ENCODE measurements around the gene NDST1.

The NDST1 gene

DNA sequence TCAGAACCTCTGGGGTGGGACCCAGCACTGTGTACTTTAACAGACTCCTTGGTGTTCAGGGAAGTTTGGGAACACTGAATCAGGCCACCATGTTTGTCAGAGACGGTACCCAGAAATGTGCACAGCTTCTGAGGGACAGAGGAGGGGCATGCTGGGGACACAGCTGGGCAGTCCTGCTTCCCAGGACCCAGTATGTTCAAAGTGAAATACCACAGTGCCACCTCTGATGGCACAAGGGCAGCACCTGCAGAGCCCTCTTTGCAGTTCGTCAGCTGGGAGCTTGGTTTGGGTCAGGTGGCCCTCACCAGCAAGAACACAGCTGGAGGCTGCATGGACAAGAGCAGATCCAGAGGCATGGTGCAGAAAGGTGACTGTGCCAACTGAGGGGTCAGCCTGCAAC is 51.2 kb downstream of the NDST1 start:
- DNase-seq (ENCODE audit: low read depth): no peak
- H3K4me3 ChIP-seq (ENCODE audit: low read length): no peak overlapping the region
- TF ChIP-seq CTCF (conservative IDR thresholded peaks at IDR 0.05; ENCODE audit: low read length): no peak

DNA sequence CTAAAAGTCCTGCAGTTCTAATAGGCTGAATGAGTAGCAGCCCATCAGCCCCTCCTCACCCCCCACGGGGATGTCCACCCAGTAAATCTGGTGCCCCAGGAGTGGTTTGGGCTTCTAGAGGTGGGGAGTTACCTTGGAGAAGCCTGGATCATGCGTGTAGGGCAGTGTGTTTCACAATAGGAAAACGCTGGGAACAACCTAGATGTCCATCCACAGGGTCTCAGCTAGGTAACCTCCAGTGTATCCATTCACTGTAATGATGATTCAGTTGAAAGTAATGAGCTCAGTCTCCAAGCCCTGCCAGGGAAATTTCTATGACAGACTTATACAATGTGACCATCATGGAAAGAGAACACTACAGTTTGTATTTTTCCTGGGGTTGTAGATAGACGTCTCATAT is 51.8 kb downstream of the NDST1 start:
- TF ChIP-seq CTCF (conservative IDR thresholded peaks at IDR 0.05; ENCODE audit: low read length): no peak

DNA sequence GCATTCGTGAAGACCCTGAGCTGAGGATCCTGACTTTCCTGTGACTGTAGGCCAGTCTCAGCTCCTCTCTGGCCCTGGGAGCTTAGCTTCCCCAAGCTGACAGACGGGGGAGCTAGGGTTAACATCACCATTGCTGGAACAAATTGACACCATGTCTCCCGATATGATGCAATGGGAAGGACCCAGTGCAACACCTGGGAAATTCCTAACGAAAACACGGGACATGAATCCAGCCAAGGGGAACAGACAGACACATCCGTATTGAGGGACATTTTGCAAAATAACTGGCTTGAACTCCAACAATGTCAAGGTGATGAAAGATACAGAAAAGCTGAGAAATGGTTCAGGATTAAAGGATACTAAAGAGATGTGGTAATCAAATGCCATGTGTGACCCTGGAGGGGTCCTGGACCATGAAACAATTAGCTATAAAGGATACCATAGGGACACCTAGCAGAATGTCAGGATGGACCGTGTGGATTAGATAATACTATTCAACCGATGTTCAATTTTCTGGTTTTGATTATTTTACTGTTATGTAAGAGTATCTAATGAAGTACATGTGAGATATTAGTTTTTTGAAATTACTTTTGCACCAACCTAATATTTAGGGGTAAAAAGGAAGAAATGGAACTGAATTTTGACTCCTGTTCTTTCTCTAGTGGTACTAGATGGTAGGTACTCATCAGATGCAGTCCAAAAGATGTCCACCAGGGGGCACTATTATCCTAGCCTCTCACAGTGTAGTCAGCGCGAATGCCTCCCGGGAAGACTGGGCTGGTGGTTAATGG is 52.7 kb downstream of the NDST1 start:
- TF ChIP-seq CTCF (conservative IDR thresholded peaks at IDR 0.05; ENCODE audit: low read length): peak; percentile 89
- H3K4me3 ChIP-seq (ENCODE audit: low read length): no peak overlapping the region
- DNase-seq (ENCODE audit: low read depth): peak; percentile 76

More for the DNA sequence above, 51.8 kb downstream of the NDST1 start:
- no peak overlapping the region for H3K4me3 ChIP-seq (ENCODE audit: low read length)
- DNase-seq (ENCODE audit: low read depth): peak; percentile 45

DNA sequence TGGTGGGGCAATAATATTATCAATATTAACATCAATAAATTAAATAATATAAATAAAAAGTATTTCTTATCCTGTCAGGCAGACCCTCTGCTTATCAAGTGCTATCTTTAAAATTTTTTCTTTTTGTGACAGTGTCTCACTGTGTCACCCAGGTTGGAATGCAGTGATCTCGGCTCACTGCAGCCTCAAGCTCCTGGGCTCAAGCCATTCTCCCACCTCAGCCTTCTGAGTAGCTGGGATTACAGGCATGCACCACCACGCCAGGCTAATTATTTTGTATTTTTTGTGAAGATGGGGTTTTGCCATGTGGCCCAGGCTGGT is 53.2 kb downstream of the NDST1 start:
- no peak for TF ChIP-seq CTCF (conservative IDR thresholded peaks at IDR 0.05; ENCODE audit: low read length)
- H3K4me3 ChIP-seq (ENCODE audit: low read length): no peak overlapping the region
- no peak for DNase-seq (ENCODE audit: low read depth)

GRCh38 chr5:150561571-150562275 is 53.8 kb downstream of the NDST1 start:
- no peak for TF ChIP-seq CTCF (conservative IDR thresholded peaks at IDR 0.05; ENCODE audit: low read length)
- DNase-seq (ENCODE audit: low read depth): no peak
- H3K4me3 ChIP-seq (ENCODE audit: low read length): no peak overlapping the region

- peak; percentile 48 for DNase-seq (ENCODE audit: low read depth)
- peak; percentile 62 for TF ChIP-seq CTCF (conservative IDR thresholded peaks at IDR 0.05; ENCODE audit: low read length)
- H3K4me3 ChIP-seq (ENCODE audit: low read length): no peak overlapping the region
Observed at GRCh38 chr5:150562832-150563231, 54.9 kb downstream of the NDST1 start.

- no peak overlapping the region for H3K4me3 ChIP-seq (ENCODE audit: low read length)
- TF ChIP-seq CTCF (conservative IDR thresholded peaks at IDR 0.05; ENCODE audit: low read length): no peak
- no peak for DNase-seq (ENCODE audit: low read depth)
Observed at GRCh38 chr5:150565868-150566267, 57.9 kb downstream of the NDST1 start.

Measured in AG10803 (cell line).